KBM-7 (cell line): ENCODE measurements around the gene SSBP3.

Source experiments
- DNase-seq: peaks from one replicate; pipeline ENCODE4 v3.0.0-alpha.2; 2015
- in situ Hi-C: fragments of 300-500 bp; cut with MboI; formaldehyde crosslinking; loops from 2 replicates; pipeline ENCODE4 v1.14.3; 2020; ENCODE audit warnings: low sequenced_read_pairs, low pct_unique_long_range_greater_than_20kb, mixed read lengths

SSBP3 gene

DNA sequence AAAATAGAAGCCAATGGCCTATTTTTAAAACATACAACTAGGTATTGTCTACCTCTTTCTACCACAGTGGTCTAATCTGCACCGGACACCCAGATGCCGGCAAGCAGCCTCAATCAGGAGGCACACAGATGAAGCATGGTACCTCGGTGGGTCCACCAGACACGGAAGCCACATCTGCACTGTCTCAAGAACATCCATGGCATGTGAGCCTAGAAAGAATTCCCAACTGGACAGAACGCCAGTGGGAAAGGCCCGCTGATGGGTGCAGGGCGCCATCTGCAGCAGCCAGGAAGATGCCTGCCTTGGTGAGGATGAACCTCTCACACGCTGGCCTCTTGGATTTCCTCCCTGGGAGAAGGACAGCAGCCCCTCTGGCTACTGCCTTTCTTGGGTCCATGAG, 126.7 kb downstream of the SSBP3 start:
- in situ Hi-C loops, result no loop called here
- DNase-seq, result no peak

DNA sequence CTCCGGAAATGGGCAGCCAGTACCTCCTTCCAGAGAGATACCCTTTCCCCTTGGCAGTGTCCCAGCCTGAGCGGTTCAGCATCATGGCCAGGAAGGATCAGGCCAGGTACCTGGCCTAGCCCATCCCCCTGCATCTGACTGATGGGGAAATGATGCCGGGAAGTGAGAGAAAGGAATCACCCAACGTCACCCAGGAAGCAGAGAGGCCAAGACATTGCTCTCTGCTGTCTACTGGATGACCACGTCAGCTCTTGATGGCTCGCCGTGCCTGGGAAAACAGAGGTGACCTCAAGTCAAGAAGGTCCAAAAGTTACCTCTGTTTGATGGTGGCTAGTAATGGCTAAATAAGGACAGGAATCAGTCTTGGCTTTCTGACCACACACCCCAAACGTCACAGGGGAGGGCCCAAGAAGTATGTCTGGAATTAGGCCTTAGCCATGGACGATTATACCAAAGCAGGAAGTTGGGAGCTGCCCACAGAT, 127.2 kb downstream of the SSBP3 start:
- in situ Hi-C loops, result no loop called here
- no peak for DNase-seq

DNA sequence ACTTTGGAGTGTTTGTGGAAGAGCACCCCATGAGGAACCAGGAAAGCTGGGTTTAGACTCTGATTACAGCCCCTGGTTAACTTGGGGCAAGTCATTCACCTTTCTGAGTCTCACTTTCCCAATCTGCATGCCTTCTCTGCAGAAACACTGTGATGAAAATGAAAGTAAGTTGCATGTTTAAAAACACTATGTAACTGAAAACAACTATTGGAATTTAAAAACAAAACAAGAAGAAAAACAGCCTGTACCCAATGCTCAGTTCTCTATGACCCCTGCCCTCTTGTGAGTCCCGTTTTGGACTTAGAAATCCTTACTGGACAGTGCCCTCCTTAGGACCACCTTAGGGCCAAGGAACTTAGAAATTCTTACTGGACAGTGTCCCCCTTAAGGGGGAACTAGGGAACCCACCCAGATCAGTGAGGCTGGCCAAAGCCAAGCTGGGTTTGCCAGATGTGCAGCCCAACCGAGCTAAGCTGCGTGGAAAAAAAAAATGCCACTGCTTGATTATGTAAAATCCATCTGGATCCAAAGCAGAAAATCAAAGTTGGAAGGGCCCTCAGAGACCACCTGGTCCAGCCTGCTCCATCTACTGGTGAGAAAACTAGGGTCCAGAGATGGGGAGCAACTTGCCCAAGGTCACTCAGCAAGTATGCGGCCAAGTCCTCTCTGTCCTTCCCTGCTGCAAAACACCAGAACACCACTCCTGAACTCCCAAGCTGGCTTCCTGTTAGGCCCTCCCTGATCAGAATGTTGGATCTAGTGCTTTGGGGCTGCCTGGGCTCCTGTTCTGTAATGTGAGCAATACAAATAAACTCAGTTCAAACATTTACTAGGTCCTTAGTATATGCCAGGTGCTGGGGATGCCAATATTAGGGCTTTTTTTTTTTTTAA, 128.5 kb downstream of the SSBP3 start:
- no peak for DNase-seq

DNA sequence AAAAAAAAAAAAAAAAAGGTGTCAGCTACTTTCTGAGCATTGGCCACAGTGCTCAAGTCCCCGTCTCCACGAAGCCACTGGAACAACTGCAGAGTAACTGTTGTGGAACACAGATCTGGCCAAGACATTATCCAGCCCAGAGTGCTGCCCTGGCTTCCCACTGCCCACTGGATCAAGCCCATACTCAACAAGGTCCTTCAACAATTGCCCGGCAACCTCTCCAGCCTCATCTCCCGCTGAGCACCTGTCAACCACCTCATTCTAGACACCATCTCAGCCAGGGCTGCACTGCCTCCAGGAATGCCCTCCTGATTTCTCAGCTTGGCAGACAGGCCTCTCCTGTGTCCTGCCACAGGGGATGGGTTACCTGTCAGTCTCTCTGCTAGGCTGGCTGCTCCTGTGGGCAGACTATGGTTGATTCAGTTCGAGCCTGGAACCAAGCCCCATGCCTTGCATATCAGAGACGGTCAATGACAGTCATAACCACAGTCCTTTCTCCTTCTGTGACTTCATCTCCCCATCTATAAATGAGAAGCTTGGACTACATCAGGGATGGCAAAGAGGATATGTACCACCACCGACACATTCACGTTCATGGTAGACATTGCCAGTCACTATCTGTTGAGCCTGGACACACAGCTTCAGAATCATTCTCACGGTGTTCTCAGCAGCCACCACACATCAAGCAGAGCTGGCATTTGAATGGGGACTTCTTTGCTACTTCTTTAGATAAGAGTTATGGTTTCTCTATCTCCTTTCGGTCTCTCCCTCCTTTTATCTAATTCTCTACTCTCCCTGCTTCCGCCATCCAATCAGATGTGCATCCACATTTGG, 129.4 kb downstream of the SSBP3 start:
- in situ Hi-C loops, result no loop called here

More for the DNA sequence above, 128.5 kb downstream of the SSBP3 start:
- in situ Hi-C loops, result no loop called here

DNA sequence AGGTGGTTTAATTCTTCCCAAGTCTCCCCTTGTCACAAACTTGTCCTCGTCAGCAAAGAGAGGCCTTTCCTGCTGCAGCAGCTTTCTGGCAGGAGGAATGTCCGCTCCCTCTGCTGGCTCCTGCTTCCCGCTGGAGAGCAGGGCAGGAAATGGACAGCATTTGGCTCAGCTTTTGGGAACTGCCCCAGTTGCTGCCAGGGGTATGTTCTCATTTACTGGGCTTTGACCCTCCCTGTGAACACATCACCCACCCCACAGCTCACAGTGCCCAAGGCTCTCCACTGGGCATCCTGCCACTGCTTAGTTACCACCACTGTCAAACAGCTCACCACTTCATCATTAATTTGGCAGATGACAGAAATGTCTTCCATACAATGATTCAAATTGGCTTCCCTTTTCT, 130.8 kb downstream of the SSBP3 start:
- in situ Hi-C loops, result no loop called here
- no peak for DNase-seq

More for the DNA sequence above, 129.4 kb downstream of the SSBP3 start:
- DNase-seq, result no peak

DNA sequence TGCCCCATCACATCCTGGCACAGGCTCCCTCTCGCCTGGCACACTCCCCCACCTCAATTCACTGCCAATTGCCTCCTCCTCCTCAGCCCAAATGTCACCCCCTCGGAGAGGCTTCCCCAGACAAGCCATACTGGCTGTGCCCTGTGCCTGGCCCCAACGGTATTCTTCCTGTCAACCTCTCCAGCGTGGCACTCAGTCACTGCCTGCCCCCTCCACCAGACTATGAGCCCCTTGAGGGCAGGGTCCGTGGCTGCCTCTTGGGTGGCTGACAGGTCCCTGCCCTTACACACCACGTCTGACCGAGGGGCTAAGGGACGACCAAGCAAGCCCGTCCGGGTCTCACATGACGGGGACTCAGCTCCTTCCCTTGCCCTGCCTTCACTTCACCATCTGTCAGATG, 131.3 kb downstream of the SSBP3 start:
- in situ Hi-C loops, result no loop called here
- DNase-seq, result no peak

DNA sequence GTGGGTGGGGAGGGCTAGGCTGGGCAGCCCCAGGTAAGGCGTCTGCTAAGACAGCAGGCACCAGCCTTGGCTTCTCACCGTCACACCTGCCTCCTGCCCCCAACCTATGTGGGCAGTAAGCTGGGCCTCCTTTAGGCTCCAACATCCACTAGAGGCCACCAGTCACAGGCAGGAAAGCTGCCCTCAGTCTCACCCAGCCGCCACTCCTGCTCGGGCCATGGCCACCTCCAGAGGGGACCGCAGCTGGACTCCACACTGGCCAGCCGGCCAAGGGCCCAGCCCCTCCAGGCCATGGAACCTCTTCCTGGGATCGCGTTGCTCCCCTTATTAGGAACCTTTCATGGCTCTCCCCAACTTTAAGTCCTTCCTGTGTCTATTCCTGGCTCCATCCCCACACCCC, 131.7 kb downstream of the SSBP3 start:
- in situ Hi-C loops, result no loop called here
- no peak for DNase-seq

DNA sequence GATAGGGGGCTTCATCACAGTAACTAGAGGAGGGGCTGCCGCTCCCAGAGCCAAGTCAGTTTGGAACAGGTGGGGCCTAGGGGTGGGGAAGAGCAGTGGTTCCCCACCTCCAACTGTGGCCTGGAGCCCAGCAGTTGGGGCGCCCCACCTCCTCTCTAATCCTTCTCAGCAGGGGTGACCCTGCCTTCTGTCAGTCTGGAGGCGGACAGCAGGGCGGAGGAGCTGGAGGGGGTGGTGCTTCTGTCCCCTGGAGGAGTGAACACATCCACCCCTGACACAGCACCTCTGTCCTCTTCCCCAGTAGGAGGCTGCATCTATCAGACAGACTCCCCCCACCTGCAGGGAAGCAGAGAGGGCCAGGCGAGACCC, 132.4 kb downstream of the SSBP3 start:
- no peak for DNase-seq

DNA sequence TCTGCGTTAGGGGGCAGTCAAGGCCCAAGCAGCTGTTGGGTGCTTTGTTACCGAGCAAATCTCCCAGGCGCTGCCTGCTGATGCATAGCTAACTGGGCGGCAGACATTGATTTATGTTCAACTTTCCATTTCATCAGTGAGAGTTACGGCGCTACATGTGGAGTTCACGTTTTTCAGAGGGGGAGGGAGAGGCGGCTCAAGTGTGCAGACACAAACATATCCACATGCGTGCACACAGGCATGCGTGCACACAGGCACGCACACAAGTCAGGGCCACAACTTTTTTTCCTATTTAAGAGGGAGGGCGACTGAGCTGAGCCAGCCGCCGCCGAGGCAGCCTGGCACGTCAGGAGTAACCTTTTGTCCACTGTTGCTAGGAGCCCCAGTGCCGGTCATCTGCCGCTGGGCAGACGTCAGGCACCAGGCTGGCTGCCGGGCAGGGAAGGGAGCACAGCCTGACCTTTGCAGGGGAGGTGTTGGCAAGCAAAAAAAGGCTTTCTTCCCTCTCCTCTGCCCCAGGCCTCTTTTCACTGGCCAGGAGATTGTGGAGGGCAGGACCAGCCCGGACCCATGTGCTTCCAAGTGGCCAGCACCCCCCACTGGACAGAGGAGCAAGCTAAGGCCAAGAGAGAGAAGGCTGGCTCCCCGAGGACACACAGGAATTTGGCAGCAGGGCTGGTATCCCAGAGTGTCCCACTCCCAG, 133.0 kb downstream of the SSBP3 start:
- no peak for DNase-seq

More for the DNA sequence above, 132.4 kb downstream of the SSBP3 start:
- in situ Hi-C loops, result no loop called here

DNA sequence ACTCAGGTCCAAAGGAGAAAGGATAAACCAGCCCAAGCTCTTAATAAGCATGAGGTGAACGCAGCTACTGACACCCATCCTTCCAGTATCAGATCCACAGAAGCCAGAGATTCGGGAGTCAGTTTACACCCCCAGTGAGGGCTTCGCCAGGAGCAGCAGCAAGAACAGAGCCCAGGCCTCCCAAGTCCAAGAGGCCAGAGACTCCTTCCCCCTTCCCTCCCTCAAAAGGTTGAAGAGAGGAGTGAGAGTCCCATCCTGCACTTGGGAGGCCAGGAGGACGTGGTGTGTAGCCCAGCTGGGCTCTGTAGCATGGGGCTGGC, 133.5 kb downstream of the SSBP3 start:
- in situ Hi-C loops, result no loop called here
- no peak for DNase-seq

More for the DNA sequence above, 133.0 kb downstream of the SSBP3 start:
- in situ Hi-C loops, result no loop called here

DNA sequence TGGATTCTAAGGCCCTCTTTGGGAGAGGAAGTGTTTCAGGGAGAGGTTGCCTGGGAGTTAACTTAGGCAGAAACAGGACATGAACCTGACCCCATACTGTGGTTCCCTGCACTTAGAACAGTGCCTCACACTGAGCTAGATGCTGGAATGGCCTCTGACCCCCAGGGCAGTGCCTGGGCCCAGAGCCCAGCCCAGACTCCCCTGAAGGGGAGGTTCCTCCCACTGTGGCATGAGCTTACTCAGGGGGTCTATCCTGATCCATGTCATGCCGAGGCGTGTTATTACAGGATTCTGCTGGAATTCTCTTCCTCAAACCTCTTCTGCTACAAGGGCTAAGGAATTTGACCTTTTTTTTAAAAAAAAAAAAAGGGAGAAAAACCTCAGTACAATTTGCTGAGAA, 134.1 kb downstream of the SSBP3 start:
- in situ Hi-C loops, result no loop called here
- no peak for DNase-seq

DNA sequence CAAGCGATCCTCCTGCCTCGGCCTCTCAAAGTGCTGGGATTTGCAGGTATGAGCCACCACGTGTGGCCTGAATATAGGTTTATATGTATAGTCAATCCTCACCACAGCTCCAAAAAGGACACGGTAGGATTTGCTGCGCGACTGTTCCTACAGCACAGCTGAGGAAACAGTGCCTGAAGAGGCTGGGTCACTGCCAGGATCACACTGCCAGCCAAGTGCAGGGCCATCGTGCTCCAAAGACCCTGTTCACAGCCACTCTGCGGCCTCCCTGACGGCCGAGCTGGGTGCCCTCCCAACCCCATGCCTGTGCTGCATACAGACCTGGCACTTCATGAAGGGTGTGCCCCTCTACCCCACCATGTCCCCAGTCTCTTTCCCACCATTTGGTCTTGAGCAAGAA, 134.9 kb downstream of the SSBP3 start:
- no peak for DNase-seq
- in situ Hi-C loops, result no loop called here

DNA sequence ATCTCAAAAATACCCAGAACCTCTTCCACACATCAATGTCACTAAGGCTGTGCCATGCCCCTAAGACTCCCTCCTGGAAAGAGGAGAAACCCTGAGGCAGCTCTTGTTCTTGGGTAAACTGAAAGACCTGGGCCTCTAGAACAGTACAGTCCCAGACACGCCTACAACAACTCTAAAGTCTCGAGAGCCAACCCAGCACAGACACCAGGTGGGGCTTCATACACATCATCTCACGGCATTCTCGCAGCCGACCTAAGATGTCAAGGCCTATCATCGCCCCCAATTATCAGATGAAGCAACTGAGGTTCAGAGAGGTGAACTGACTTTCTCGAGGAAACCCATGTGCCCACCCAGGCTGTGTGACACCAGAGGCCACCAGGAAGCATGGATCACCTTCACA, 135.7 kb downstream of the SSBP3 start:
- DNase-seq, result no peak
- in situ Hi-C loops, result no loop called here

DNA sequence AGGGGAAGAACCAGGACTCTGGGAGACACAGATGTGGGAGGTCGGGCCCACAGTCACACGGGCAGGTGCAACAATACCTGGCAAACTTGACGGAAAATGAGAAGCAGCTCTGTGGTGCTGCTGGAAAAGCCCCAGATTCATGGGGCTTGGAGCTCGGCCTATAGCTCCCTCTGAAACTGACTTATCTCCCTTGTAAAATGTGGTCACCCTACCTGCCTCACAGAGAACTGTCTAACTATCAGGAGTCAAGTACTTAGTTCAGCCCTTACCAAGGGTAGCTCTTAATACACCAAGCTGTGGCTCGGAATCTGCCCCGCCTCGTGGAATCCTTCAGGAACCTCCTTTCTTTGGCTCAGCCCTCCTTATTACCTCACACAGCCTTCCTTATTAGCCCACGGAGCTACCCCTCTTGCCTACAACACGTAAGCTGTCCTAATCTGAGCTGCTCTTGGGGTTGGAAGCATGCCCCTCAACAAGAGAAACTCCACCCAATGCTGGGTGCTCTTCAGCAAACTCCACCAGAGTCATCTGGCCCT, 137.4 kb downstream of the SSBP3 start:
- in situ Hi-C loops, result no loop called here
- DNase-seq, result no peak

DNA sequence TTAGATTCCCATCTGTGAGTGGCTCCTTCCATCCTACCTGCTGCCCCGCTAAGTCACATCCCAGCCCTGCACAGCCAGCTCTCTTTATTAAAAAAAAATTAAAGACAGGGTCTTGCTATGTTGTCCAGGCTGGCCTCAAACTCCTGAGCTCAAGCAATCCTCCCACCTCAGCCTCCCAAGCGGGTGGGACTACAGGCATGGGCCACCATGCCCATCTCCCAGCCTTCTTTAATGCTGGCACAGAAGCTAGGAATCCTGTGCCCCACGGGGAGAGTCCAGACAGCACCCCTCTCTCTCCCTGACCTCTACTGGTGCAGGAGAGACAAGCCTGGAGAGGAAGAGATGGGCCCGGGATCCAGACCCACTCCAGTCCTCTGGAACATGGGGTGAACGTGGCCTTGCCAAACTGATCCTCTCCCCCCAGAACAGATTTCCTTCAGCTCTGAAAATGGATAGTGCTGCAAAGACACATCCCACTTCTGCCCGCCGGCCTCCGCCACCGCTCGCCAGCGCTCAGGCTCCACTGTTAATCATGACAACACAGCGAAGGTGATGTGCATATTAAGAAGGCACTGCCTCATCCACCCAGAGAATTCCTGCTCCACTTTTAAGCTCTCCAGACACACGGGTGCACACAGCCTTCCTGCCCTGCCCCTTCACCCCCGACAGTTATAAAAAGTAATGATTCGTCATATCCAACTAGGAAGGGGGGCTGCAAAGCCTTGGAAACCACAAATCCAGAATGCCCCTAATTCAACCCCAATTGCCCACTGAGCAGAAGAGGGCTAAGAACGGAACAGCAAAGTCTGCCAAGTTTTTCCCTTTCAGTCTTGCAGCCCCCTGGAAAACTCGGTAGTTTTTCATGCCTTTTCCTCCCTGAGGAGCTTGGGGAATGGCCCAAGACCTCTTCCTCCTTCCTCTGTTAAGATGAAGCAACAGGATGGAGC, 138.1 kb downstream of the SSBP3 start:
- no peak for DNase-seq
- in situ Hi-C loops, result no loop called here

DNA sequence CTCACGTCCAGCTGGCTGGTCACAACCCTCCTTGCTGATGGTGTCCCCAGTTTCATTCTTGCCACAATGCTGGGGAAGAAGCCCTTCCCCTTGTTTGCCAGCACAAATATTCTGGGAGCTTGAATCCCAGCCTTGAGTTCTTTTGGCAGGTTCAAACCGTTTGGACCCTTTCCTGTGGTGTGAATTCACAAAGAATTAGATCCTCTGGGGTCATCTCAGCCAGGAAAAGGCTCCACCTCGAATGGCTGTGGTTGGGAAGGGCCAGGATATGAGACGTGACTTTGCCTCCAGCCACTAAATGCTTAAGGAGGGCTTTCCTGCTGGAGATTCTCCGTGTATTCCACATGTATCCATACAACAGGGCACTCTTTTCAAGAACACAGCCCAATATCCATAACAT, 139.3 kb downstream of the SSBP3 start:
- DNase-seq, result no peak
- in situ Hi-C loops, result no loop called here

DNA sequence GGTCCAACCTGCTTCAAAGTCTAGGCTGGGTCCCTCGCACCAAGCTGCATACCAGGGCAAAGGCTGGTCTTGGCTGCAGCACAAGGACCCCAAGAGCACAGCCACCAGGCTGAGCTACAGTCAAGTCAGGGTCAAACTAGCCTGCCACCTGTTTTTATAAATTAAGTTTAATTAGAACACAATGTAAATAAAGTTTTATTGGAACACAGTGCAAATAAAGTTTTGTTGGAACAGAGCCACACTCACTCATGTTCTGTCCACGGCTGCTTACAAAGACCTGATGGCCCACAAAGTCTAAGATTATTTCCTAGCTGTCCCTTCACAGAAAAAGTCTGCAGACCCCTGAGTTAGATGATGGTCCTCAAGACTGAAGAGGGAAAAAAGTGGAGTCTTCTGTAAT, 140.0 kb downstream of the SSBP3 start:
- in situ Hi-C loops, result no loop called here
- DNase-seq, result no peak

DNA sequence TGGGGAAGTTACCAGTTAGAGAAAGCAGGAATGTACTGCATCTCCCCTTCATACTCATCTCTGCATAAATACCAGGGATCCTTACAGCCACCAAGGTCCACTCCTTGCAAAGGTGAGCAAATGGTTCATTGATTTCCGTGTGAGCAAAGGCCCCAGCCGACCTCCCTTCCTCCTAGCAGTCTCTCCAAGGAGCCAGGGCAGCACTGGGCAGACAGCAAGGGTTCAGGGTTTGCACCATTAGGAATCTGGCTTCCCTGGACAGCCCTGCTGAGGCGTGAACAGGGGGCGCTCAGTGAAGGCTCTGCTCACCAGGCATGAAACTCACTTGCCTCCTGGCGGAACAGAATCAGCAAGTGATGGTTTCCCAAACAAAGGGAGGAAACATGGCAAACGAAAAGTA, 140.5 kb downstream of the SSBP3 start:
- no peak for DNase-seq
- in situ Hi-C loops, result no loop called here

DNA sequence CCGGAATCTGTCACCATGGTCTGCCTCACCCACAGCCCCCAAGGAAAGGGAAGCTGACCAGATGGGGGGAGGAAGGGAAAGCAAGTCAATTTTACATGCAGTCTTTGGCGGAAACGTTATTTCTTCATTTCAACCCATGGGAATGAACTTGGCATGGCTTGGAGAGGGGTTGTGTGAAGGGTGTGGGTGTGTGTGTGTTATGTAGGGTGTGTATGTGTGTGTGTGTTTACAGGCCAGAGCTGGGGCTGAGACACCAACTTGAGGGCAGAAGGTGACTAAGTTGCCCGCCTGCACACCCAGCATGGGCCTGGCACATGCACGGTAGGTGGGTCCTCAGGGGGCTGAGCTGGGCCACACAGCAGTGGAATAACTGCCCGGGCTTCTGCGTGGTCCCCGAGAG, 141.1 kb downstream of the SSBP3 start:
- DNase-seq, result no peak
- in situ Hi-C loops, result no loop called here
